BE2C (cell line): ENCODE data around the gene VSIG8.
A peak's percentile ranks its signal among the peaks of the same experiment; 100 is the strongest.

Experiments used
- DNase-seq: peaks from one replicate; pipeline ENCODE4 v3.0.0-alpha.2; 2020
- H3K27me3 ChIP-seq: fragments of 250-450 bp; sonication (Bioruptor Pico); 2 replicates; pipeline ENCODE4 v1.5.1; 2020; ENCODE audit warnings: mild to moderate bottlenecking
- H3K36me3 ChIP-seq: fragments of 250-450 bp; sonication (Bioruptor Pico); 2 replicates; pipeline ENCODE4 v1.5.1; 2020; ENCODE audit warnings: mild to moderate bottlenecking
- H3K4me1 ChIP-seq: fragments of 250-450 bp; sonication (Bioruptor Pico); 2 replicates; pipeline ENCODE4 v1.5.1; 2020
- H3K4me3 ChIP-seq: 2 replicates; pipeline ENCODE4 v1.5.1; 2011; ENCODE audit warnings: low read depth, low read length
- H3K9me3 ChIP-seq: fragments of 250-450 bp; sonication (Bioruptor Pico); 2 replicates; pipeline ENCODE4 v1.5.1; 2020
- CTCF ChIP-seq: IDR thresholded peaks from 2 replicates; pipeline ENCODE4 v1.5.1; 2012; ENCODE audit warnings: mild to moderate bottlenecking, low read depth, low read length

VSIG8 gene

GRCh38 chr1:159841749-159842148, 20.7 kb downstream of the VSIG8 start:
- TF ChIP-seq CTCF: no peak

GRCh38 chr1:159839116-159839849, 23.2 kb downstream of the VSIG8 start:
- Histone ChIP-seq H3K9me3 (no peaks in the 10 kb centered on the region), H3K27me3 (no peaks in the 10 kb centered on the region), H3K4me1 (no peaks in the 10 kb centered on the region), H3K4me3 (no peak overlapping the region), H3K36me3 (no peaks in the 10 kb centered on the region)
- DNase-seq: no peak
- TF ChIP-seq CTCF: no peak

More at GRCh38 chr1:159841749-159842148, 20.7 kb downstream of the VSIG8 start:
- Histone ChIP-seq H3K27me3 (no peaks in the 10 kb centered on the region), H3K4me3 (no peak overlapping the region), H3K4me1 (no peaks in the 10 kb centered on the region), H3K36me3 (no peaks in the 10 kb centered on the region), H3K9me3 (no peaks in the 10 kb centered on the region)
- DNase-seq: no peak

- Histone ChIP-seq H3K4me1 (no peaks in the 10 kb centered on the region), H3K4me3 (no peak overlapping the region), H3K36me3 (no peaks in the 10 kb centered on the region), H3K27me3 (no peaks in the 10 kb centered on the region), H3K9me3 (no peaks in the 10 kb centered on the region)
- no peak for TF ChIP-seq CTCF
- DNase-seq: no peak
Observed at GRCh38 chr1:159838715-159839114, 23.7 kb downstream of the VSIG8 start.

GRCh38 chr1:159835862-159836525, 26.5 kb downstream of the VSIG8 start:
- H3K36me3 ChIP-seq: no peaks in the 10 kb centered on the region
- peak; percentile 44 for TF ChIP-seq CTCF
- H3K27me3 ChIP-seq: no peaks in the 10 kb centered on the region
- H3K4me1 ChIP-seq: no peaks in the 10 kb centered on the region; the same call in 1 of the 2 replicates
- H3K4me3 ChIP-seq: no peak overlapping the region
- no peak for DNase-seq
- H3K9me3 ChIP-seq: no peaks in the 10 kb centered on the region

GRCh38 chr1:159835356-159835755, 27.1 kb downstream of the VSIG8 start:
- DNase-seq: no peak
- TF ChIP-seq CTCF: no peak

GRCh38 chr1:159832309-159832708, 30.1 kb downstream of the VSIG8 start:
- Histone ChIP-seq H3K4me1 (no peaks in the 10 kb centered on the region; the same call in 1 of the 2 replicates), H3K36me3 (no peaks in the 10 kb centered on the region)

More at GRCh38 chr1:159835356-159835755, 27.1 kb downstream of the VSIG8 start:
- H3K36me3 ChIP-seq: no peaks in the 10 kb centered on the region
- no peaks in the 10 kb centered on the region for H3K27me3 ChIP-seq
- no peaks in the 10 kb centered on the region; the same call in 1 of the 2 replicates for H3K4me1 ChIP-seq
- no peaks in the 10 kb centered on the region for H3K9me3 ChIP-seq
- H3K4me3 ChIP-seq: no peak overlapping the region

More at GRCh38 chr1:159832309-159832708, 30.1 kb downstream of the VSIG8 start:
- Histone ChIP-seq H3K9me3 (no peaks in the 10 kb centered on the region), H3K4me3 (no peak overlapping the region), H3K27me3 (no peaks in the 10 kb centered on the region)
- DNase-seq: no peak
- TF ChIP-seq CTCF: no peak
